ENCODE results near the gene STPG4.

The STPG4 gene

GRCh38 chr2:47150175-47150574, 4.9 kb downstream of the STPG4 start:
- H2BK5ac ChIP-seq (ENCODE audit: low read depth, low read length, poor library complexity, severe bottlenecking), result no peak overlapping the region
- WGBS, result 98% methylated on average over 3 of the region's 3 CpGs
- no peak overlapping the region for H2AK5ac ChIP-seq (ENCODE audit: low read length, severe bottlenecking)
- no peak overlapping the region for H4K8ac ChIP-seq (ENCODE audit: low read length)
- no peak overlapping the region for H2BK120ac ChIP-seq (ENCODE audit: low read depth, low read length)
- peaks cover 5% of the 10 kb centered on the region for H3K79me1 ChIP-seq (replicated peaks; ENCODE audit: low read length, poor library complexity, severe bottlenecking)
- H3K23ac ChIP-seq (ENCODE audit: low read length in 2 of 2), result no peak overlapping the region
- H3K27ac ChIP-seq (ENCODE audit: low read length, poor library complexity, severe bottlenecking), result no peak overlapping the region
- H3K9me3 ChIP-seq (ENCODE audit: control insufficient read depth, low read length), result no peaks in the 10 kb centered on the region
- no peak overlapping the region for H3K4me2 ChIP-seq (ENCODE audit: low read length, poor library complexity, severe bottlenecking)
- H4K91ac ChIP-seq (ENCODE audit: low read length), result no peak overlapping the region
- no peak overlapping the region for H3K14ac ChIP-seq (ENCODE audit: low read length in 2 of 2)
- no peak overlapping the region for H2AFZ ChIP-seq (ENCODE audit: low read depth, low read length)
- H3K27me3 ChIP-seq (ENCODE audit: control insufficient read depth in 1 of 2, insufficient read depth in 1 of 2, low read length in 2 of 2), result no peaks in the 10 kb centered on the region
- H2BK15ac ChIP-seq (ENCODE audit: low read depth, poor library complexity, severe bottlenecking), result no peak overlapping the region
- no peak overlapping the region for H3K9ac ChIP-seq (ENCODE audit: low read length)
- DNase-seq, result no peak
- peaks cover 20 to 75% of the 10 kb centered on the region in 2 experiments for H3K36me3 ChIP-seq (ENCODE audit: control insufficient read depth in 1 of 2, insufficient read depth in 2 of 2, low read depth in 1 of 2, low read length in 2 of 2)
- peaks cover 4% of the 10 kb centered on the region for H3K4me1 ChIP-seq (ENCODE audit: control insufficient read depth, insufficient read depth, low read depth, low read length)
- no peak overlapping the region for H2BK12ac ChIP-seq (ENCODE audit: low read length in 2 of 2)
- H3K18ac ChIP-seq (ENCODE audit: low read depth in 1 of 2, low read length in 2 of 2), result no peak overlapping the region
- no peak overlapping the region for H3K4me3 ChIP-seq (ENCODE audit: insufficient read depth in 1 of 2, low read depth in 1 of 2, low read length in 2 of 2)
- H3K4ac ChIP-seq (ENCODE audit: low read depth in 1 of 2, low read length in 2 of 2), result no peak overlapping the region

- H3K27ac ChIP-seq (ENCODE audit: low read length, poor library complexity, severe bottlenecking), result peak overlapping the region; percentile 15
- peaks cover 6% of the 10 kb centered on the region for H3K4me1 ChIP-seq (ENCODE audit: control insufficient read depth, insufficient read depth, low read depth, low read length)
- peaks cover 12 to 78% of the 10 kb centered on the region in 2 experiments for H3K36me3 ChIP-seq (ENCODE audit: control insufficient read depth in 1 of 2, insufficient read depth in 2 of 2, low read depth in 1 of 2, low read length in 2 of 2)
- no peaks in the 10 kb centered on the region for H3K9me3 ChIP-seq (ENCODE audit: control insufficient read depth, low read length)
- H2BK5ac ChIP-seq (ENCODE audit: low read depth, low read length, poor library complexity, severe bottlenecking), result no peak overlapping the region
- no peak overlapping the region for H3K14ac ChIP-seq (ENCODE audit: low read length in 2 of 2)
- no peak overlapping the region for H2BK120ac ChIP-seq (ENCODE audit: low read depth, low read length)
- peaks cover 5% of the 10 kb centered on the region for H3K79me1 ChIP-seq (replicated peaks; ENCODE audit: low read length, poor library complexity, severe bottlenecking)
- no peak overlapping the region for H3K4ac ChIP-seq (ENCODE audit: low read depth in 1 of 2, low read length in 2 of 2)
- no peak overlapping the region for H3K4me3 ChIP-seq (ENCODE audit: insufficient read depth in 1 of 2, low read depth in 1 of 2, low read length in 2 of 2)
- no peak overlapping the region for H2AFZ ChIP-seq (ENCODE audit: low read depth, low read length)
- no peak overlapping the region for H2AK5ac ChIP-seq (ENCODE audit: low read length, severe bottlenecking)
- no peak overlapping the region for H3K4me2 ChIP-seq (ENCODE audit: low read length, poor library complexity, severe bottlenecking)
- H3K18ac ChIP-seq (ENCODE audit: low read depth in 1 of 2, low read length in 2 of 2), result no peak overlapping the region
- no peak overlapping the region for H4K8ac ChIP-seq (ENCODE audit: low read length)
- no peak overlapping the region for H3K9ac ChIP-seq (ENCODE audit: low read length)
- H3K27me3 ChIP-seq (ENCODE audit: control insufficient read depth in 1 of 2, insufficient read depth in 1 of 2, low read length in 2 of 2), result no peaks in the 10 kb centered on the region
- 90% methylated on average over 2 of the region's 3 CpGs for WGBS
- H2BK15ac ChIP-seq (ENCODE audit: low read depth, poor library complexity, severe bottlenecking), result no peak overlapping the region
- no peak overlapping the region for H4K91ac ChIP-seq (ENCODE audit: low read length)
- no peak overlapping the region for H2BK12ac ChIP-seq (ENCODE audit: low read length in 2 of 2)
- DNase-seq, result no peak
- H3K23ac ChIP-seq (ENCODE audit: low read length in 2 of 2), result no peak overlapping the region
Observed at GRCh38 chr2:47147021-47147420, 8.1 kb downstream of the STPG4 start.

DNA sequence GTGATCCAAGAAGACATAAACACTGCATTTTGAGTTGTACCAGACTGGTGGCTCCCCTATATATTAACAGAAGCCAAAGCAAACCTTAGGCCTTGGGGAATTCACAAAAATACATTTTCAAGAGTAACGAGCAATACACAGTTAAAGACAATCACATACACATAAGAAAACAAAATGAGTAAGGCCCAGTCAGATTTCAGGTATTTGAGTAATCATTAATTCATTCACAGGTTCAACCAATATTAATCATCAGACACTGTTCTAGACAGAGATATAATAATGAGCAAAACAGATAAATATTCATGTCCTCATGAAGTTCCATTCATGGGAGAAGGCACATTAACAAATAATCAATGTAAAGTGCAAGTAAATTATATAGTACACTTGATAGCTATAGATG, 9.6 kb downstream of the STPG4 start:
- WGBS, result 100% methylated on average over 1 of the region's 1 CpG
- Histone ChIP-seq H4K8ac (ENCODE audit: low read length) (no peak overlapping the region), H3K14ac (ENCODE audit: low read length in 2 of 2) (no peak overlapping the region)

DNA sequence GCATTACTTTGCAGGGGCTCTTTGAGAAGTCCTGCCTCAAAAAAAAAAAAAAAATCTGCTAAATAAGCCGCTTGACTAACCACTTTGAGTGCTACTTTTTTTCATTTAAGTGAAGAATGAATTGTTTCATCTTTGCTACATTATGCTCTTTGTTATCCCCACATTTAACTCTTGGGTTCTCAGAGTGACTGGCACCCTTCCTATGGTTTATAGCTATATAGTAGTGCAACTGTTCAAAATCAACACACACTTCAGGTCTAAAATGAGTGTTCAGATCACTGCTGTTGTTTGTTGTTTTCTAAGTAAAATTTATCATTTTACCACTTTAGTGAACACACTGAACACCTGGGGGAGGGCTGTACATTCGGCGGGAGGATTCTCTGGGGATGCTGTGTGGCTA, 13.6 kb downstream of the STPG4 start:
- no peak overlapping the region for H3K27ac ChIP-seq (ENCODE audit: low read length, poor library complexity, severe bottlenecking)
- peaks cover 8% of the 10 kb centered on the region for H3K79me1 ChIP-seq (replicated peaks; ENCODE audit: low read length, poor library complexity, severe bottlenecking)
- DNase-seq, result no peak
- peaks cover 21 to 61% of the 10 kb centered on the region in 2 experiments for H3K36me3 ChIP-seq (ENCODE audit: control insufficient read depth in 1 of 2, insufficient read depth in 2 of 2, low read depth in 1 of 2, low read length in 2 of 2)
- H2BK5ac ChIP-seq (ENCODE audit: low read depth, low read length, poor library complexity, severe bottlenecking), result no peak overlapping the region
- H3K4ac ChIP-seq (ENCODE audit: low read depth in 1 of 2, low read length in 2 of 2), result no peak overlapping the region
- peaks cover 4% of the 10 kb centered on the region for H3K4me1 ChIP-seq (ENCODE audit: control insufficient read depth, insufficient read depth, low read depth, low read length)
- no peak overlapping the region for H3K18ac ChIP-seq (ENCODE audit: low read depth in 1 of 2, low read length in 2 of 2)
- no peak overlapping the region for H3K9ac ChIP-seq (ENCODE audit: low read length)
- H2AK5ac ChIP-seq (ENCODE audit: low read length, severe bottlenecking), result peak overlapping the region; percentile 39
- no peak overlapping the region for H4K91ac ChIP-seq (ENCODE audit: low read length)
- H2BK15ac ChIP-seq (ENCODE audit: low read depth, poor library complexity, severe bottlenecking), result no peak overlapping the region
- H4K8ac ChIP-seq (ENCODE audit: low read length), result no peak overlapping the region
- H3K4me3 ChIP-seq (ENCODE audit: insufficient read depth in 1 of 2, low read depth in 1 of 2, low read length in 2 of 2), result no peak overlapping the region
- peak overlapping the region in 1 of 2 experiments; percentile 79 for H3K14ac ChIP-seq (ENCODE audit: low read length in 2 of 2)
- H2BK120ac ChIP-seq (ENCODE audit: low read depth, low read length), result no peak overlapping the region
- 100% methylated on average over 2 of the region's 3 CpGs for WGBS
- H3K23ac ChIP-seq (ENCODE audit: low read length in 2 of 2), result no peak overlapping the region
- H3K9me3 ChIP-seq (ENCODE audit: control insufficient read depth, low read length), result no peaks in the 10 kb centered on the region
- no peak overlapping the region for H2BK12ac ChIP-seq (ENCODE audit: low read length in 2 of 2)
- H3K4me2 ChIP-seq (ENCODE audit: low read length, poor library complexity, severe bottlenecking), result no peak overlapping the region
- no peaks in the 10 kb centered on the region for H3K27me3 ChIP-seq (ENCODE audit: control insufficient read depth in 1 of 2, insufficient read depth in 1 of 2, low read length in 2 of 2)
- no peak overlapping the region for H2AFZ ChIP-seq (ENCODE audit: low read depth, low read length)

More for the DNA sequence above, 9.6 kb downstream of the STPG4 start:
- Histone ChIP-seq H3K27me3 (ENCODE audit: control insufficient read depth in 1 of 2, insufficient read depth in 1 of 2, low read length in 2 of 2) (no peaks in the 10 kb centered on the region), H3K4me1 (ENCODE audit: control insufficient read depth, insufficient read depth, low read depth, low read length) (peaks cover 6% of the 10 kb centered on the region), H2BK15ac (ENCODE audit: low read depth, poor library complexity, severe bottlenecking) (no peak overlapping the region), H2AFZ (ENCODE audit: low read depth, low read length) (no peak overlapping the region), H3K36me3 (ENCODE audit: control insufficient read depth in 1 of 2, insufficient read depth in 2 of 2, low read depth in 1 of 2, low read length in 2 of 2) (peaks cover 20 to 80% of the 10 kb centered on the region in 2 experiments), H3K18ac (ENCODE audit: low read depth in 1 of 2, low read length in 2 of 2) (no peak overlapping the region), H3K4ac (ENCODE audit: low read depth in 1 of 2, low read length in 2 of 2) (no peak overlapping the region), H3K4me2 (ENCODE audit: low read length, poor library complexity, severe bottlenecking) (no peak overlapping the region), H2BK120ac (ENCODE audit: low read depth, low read length) (no peak overlapping the region), H3K27ac (ENCODE audit: low read length, poor library complexity, severe bottlenecking) (peak overlapping the region; percentile 66), H2BK12ac (ENCODE audit: low read length in 2 of 2) (no peak overlapping the region), H3K9me3 (ENCODE audit: control insufficient read depth, low read length) (no peaks in the 10 kb centered on the region), H2BK5ac (ENCODE audit: low read depth, low read length, poor library complexity, severe bottlenecking) (peak overlapping the region; percentile 61), H3K23ac (ENCODE audit: low read length in 2 of 2) (no peak overlapping the region), H3K79me1 (replicated peaks; ENCODE audit: low read length, poor library complexity, severe bottlenecking) (peaks cover 12% of the 10 kb centered on the region), H3K9ac (ENCODE audit: low read length) (no peak overlapping the region), H4K91ac (ENCODE audit: low read length) (no peak overlapping the region), H3K4me3 (ENCODE audit: insufficient read depth in 1 of 2, low read depth in 1 of 2, low read length in 2 of 2) (no peak overlapping the region), H2AK5ac (ENCODE audit: low read length, severe bottlenecking) (no peak overlapping the region)
- DNase-seq, result no peak
